K562 (cell line): ENCODE measurements around the gene TMEM245. TPM values are rescaled to one million over a fixed set of nuclear protein-coding genes. Genes with fewer than 3 reads are reported as not detected.

ENCODE experiments used
- BACH1 ChIP-seq: fragments of 200-800 bp; sonication (Bioruptor generic); IDR thresholded peaks from 2 replicates; pipeline ENCODE4 v1.6.1; 2016; ENCODE audit warnings: missing genetic modification characterization, missing compliant biosample characterization
- CCNT2 ChIP-seq: IDR thresholded peaks from 2 replicates; pipeline ENCODE4 v1.6.1; 2011; ENCODE audit warnings: borderline replicate concordance, low read depth, mild to moderate bottlenecking, moderate library complexity, mixed read lengths, low read length; ENCODE audit not compliant: insufficient read length; ENCODE audit errors: extremely low read depth
- CREM ChIP-seq: IDR thresholded peaks from 2 replicates; pipeline ENCODE4 v1.6.1; 2014; ENCODE audit warnings: antibody characterized with exemption, low read depth
- CUX1 ChIP-seq: fragments of 200-800 bp; sonication (Bioruptor generic); IDR thresholded peaks from 2 replicates; pipeline ENCODE4 v1.6.1; 2016; ENCODE audit warnings: missing genetic modification characterization, missing compliant biosample characterization
- GATA2 ChIP-seq: sonication (generic); formaldehyde crosslinking; IDR thresholded peaks from 2 replicates; pipeline ENCODE4 v1.4.0; 2020; ENCODE audit warnings: mild to moderate bottlenecking, missing genetic modification reagents
- GATAD2B ChIP-seq: fragments of 450-650 bp; IDR thresholded peaks from 2 replicates; pipeline ENCODE4 v1.6.1; 2017; ENCODE audit warnings: mild to moderate bottlenecking, borderline replicate concordance
- HMGN3 ChIP-seq: IDR thresholded peaks from 2 replicates; pipeline ENCODE4 v1.6.1; 2011; ENCODE audit warnings: borderline replicate concordance, low read depth, mild to moderate bottlenecking, mixed read lengths, low read length; ENCODE audit not compliant: insufficient read length; ENCODE audit errors: extremely low read depth
- KAT7 ChIP-seq: sonication (generic); formaldehyde crosslinking; IDR thresholded peaks from 2 replicates; pipeline ENCODE4 v1.8.0; 2022; ENCODE audit warnings: missing genetic modification reagents, mild to moderate bottlenecking, borderline replicate concordance
- KHSRP ChIP-seq: fragments of 450-650 bp; IDR thresholded peaks from 2 replicates; pipeline ENCODE4 v1.6.1; 2017
- LEF1 ChIP-seq: fragments of 450-650 bp; IDR thresholded peaks from 2 replicates; pipeline ENCODE4 v1.6.1; 2016; ENCODE audit warnings: mild to moderate bottlenecking
- MTF1 ChIP-seq: fragments of 250-450 bp; sonication (Bioruptor Pico); IDR thresholded peaks from 2 replicates; pipeline ENCODE4 v1.9.0; 2021; ENCODE audit warnings: moderate library complexity, mild to moderate bottlenecking, inconsistent platforms, borderline replicate concordance
- NFIC ChIP-seq: fragments of 450-650 bp; IDR thresholded peaks from 2 replicates; pipeline ENCODE4 v1.6.1; 2017; ENCODE audit warnings: mild to moderate bottlenecking, inconsistent platforms
- PTRF ChIP-seq: fragments of 450-650 bp; IDR thresholded peaks from 2 replicates; pipeline ENCODE4 v1.6.1; 2016; ENCODE audit warnings: mild to moderate bottlenecking, missing genetic modification characterization, missing compliant biosample characterization
- SIN3A ChIP-seq, 2 experiments: fragments of 150-350 bp in 1 of 2; IDR thresholded peaks; 2 replicates each; pipeline ENCODE4 v1.6.1; 2011 to 2016; ENCODE audit warnings: borderline replicate concordance in 2 of 2, low read depth in 2 of 2, low read length in 2 of 2, mild to moderate bottlenecking in 2 of 2, moderate library complexity in 2 of 2; ENCODE audit not compliant: control insufficient read depth in 1 of 2
- SOX6 ChIP-seq: fragments of 450-650 bp; IDR thresholded peaks from 2 replicates; pipeline ENCODE4 v1.6.1; 2014; ENCODE audit warnings: mild to moderate bottlenecking
- TAF9B ChIP-seq: fragments of 450-650 bp; IDR thresholded peaks from 2 replicates; pipeline ENCODE4 v1.6.1; 2018; ENCODE audit warnings: mild to moderate bottlenecking; ENCODE audit not compliant: partially characterized antibody
- TRIM24 ChIP-seq, 2 experiments: fragments of 450-650 bp; IDR thresholded peaks; 2 replicates each; pipeline ENCODE4 v1.6.1; 2016
- U2AF1 ChIP-seq: fragments of 200-400 bp; formaldehyde crosslinking; optimal IDR thresholded peaks from 2 replicates; pipeline ENCODE3; 2017; ENCODE audit warnings: mild to moderate bottlenecking, low read depth, low read length, moderate library complexity
- ZNF165 ChIP-seq: fragments of 250-450 bp; sonication (Bioruptor Pico); IDR thresholded peaks from 2 replicates; pipeline ENCODE4 v1.4.0; 2020; ENCODE audit warnings: borderline replicate concordance
- ZNF217 ChIP-seq: sonication (generic); formaldehyde crosslinking; IDR thresholded peaks from 2 replicates; pipeline ENCODE4 v1.8.0; 2022; ENCODE audit warnings: mild to moderate bottlenecking, missing genetic modification reagents
- ZNF23 ChIP-seq: fragments of 250-450 bp; sonication (Bioruptor Pico); IDR thresholded peaks from 2 replicates; pipeline ENCODE4 v1.4.0; 2020; ENCODE audit warnings: mild to moderate bottlenecking
- ZNF280B ChIP-seq: fragments of 250-450 bp; sonication (Bioruptor Pico); IDR thresholded peaks from 2 replicates; pipeline ENCODE4 v1.5.1; 2021; ENCODE audit warnings: mild to moderate bottlenecking
- ZNF57 ChIP-seq: fragments of 450-650 bp; formaldehyde crosslinking; IDR thresholded peaks from 2 replicates; pipeline ENCODE4 v1.4.0; 2020; ENCODE audit warnings: mild to moderate bottlenecking, moderate library complexity
- ZNF766 ChIP-seq: fragments of 200-800 bp; sonication (Bioruptor generic); conservative IDR thresholded peaks from 2 replicates; pipeline ENCODE4 v1.6.1; 2016; ENCODE audit warnings: missing genetic modification characterization, missing compliant biosample characterization
- ZNF79 ChIP-seq: fragments of 250-450 bp; sonication (Bioruptor Pico); IDR thresholded peaks from 2 replicates; pipeline ENCODE4 v1.4.0; 2020; ENCODE audit warnings: low read depth, mild to moderate bottlenecking, moderate library complexity
- polyA plus RNA-seq, 8 experiments: library from polyadenylated mRNA; depleted of rRNA in 4 of 8; stranded (reverse) in 5 of 8; unstranded in 3 of 8; fragments of >200 nt; fragmentation: Nextera tagmentation in 2 of 8; fragmentation: Illumina TruSeq in 1 of 8; extraction: Ambion mirVana in 2 of 8; extraction: Trizol in 1 of 8; gene quantifications; 2 replicates each; pipeline versions ENCODE4 v1.2.1 to v1.2.3, GENCODE V29; 2011 to 2014; ENCODE audit warnings: inconsistent platforms in 1 of 8, missing spikeins in 1 of 8
- total RNA-seq, 7 experiments: library from RNA; depleted of rRNA in 6 of 7; stranded (reverse); fragments of >200 nt in 6 of 7; fragmentation: Illumina TruSeq in 2 of 7; extraction: Trizol in 2 of 7; gene quantifications; 2 replicates each; pipeline versions ENCODE4 v1.2.1 to v1.2.3, GENCODE V29; 2011 to 2021; ENCODE audit warnings: low replicate concordance in 1 of 7

Gene TMEM245
- total and polyA plus RNA-seq, 9 of the 15 experiments (the other 6 are each of a cell fraction or from before 2014, with no cell fraction given), result 8.5 to 43.2 (median 24.3) TPM

GRCh38 chr9:109132567-109133021 lies 12.8 kb upstream of the TMEM245 start (continued):
- TF ChIP-seq ZNF280B, result no peak
- no peak for TF ChIP-seq ZNF217 (CRISPR knock-in tag)
- peak; percentile 67 for TF ChIP-seq SOX6
- no peak for TF ChIP-seq MTF1 (CRISPR knock-in tag)
- TF ChIP-seq KAT7, result no peak
- no peak for TF ChIP-seq BACH1 (tag)
- TF ChIP-seq ZNF165 (CRISPR knock-in tag), result no peak
- no peak for TF ChIP-seq ZNF79 (CRISPR knock-in tag)
- no peak for TF ChIP-seq CUX1
- no peak for TF ChIP-seq ZNF23 (CRISPR knock-in tag)
- 0 out of 2 replicates have a peak, but pooled peaks have one; percentile 14 for TF ChIP-seq GATA2
- no peak for TF ChIP-seq KHSRP
- TF ChIP-seq TRIM24 (IDR thresholded peaks at IDR 0.05), result no peak
- peak; percentile 75 for TF ChIP-seq NFIC
- TF ChIP-seq PTRF (tag), result no peak
- peak; percentile 53; the same call in 1 of the 2 replicates for TF ChIP-seq CREM
- TF ChIP-seq LEF1, result peak; percentile 65; the same call in 1 of the 2 replicates
- 0 out of 2 replicates have a peak, but pooled peaks have one; percentile 30 for TF ChIP-seq ZNF766 (CRISPR knock-in tag)
- no peak for TF ChIP-seq HMGN3
- peak; percentile 9 for TF ChIP-seq TAF9B
- peak; percentile 63 for TF ChIP-seq U2AF1
- TF ChIP-seq GATAD2B, result peak; percentile 62; the same call in 1 of the 2 replicates
- TF ChIP-seq SIN3A (IDR thresholded peaks at IDR 0.05; ENCODE audit: borderline replicate concordance in 2 of 2, control insufficient read depth in 1 of 2, low read depth in 2 of 2, low read length in 2 of 2), result no peak
- peak; percentile 56 for TF ChIP-seq CCNT2
- TF ChIP-seq ZNF57 (CRISPR knock-in tag), result no peak
